Activated CD8-positive, alpha-beta T cell treated with anti-CD3 and anti-CD28 coated beads for 36 hours (primary cell): Measurements from ENCODE around the gene CDH13. TPM values are rescaled to one million over a fixed set of nuclear protein-coding genes. Genes with fewer than 3 reads are reported as not detected.

Source experiments
- ATAC-seq: fragments of 200-7000 bp; cut with Tn5 transposase; one replicate; pipeline ENCODE4 v1.10.0; 2021; ENCODE audit warnings: mild to moderate bottlenecking, moderate library complexity
- CTCF ChIA-PET: fragments of 350-600 bp; sonication (Branson Sonifier 250); formaldehyde crosslinking; loops from one replicate; lab custom pipeline; 2021; ENCODE audit warnings: antibody characterized with exemption; lab: Charles Lee
- POLR2A ChIA-PET: fragments of 350-600 bp; sonication (Branson Sonifier 250); formaldehyde crosslinking; loops from one replicate; lab custom pipeline; 2021; ENCODE audit warnings: antibody characterized with exemption; lab: Charles Lee
- DNase-seq: peaks from one replicate; pipeline ENCODE4 v3.0.0-alpha.2; 2020
- H3K27ac Mint-ChIP-seq: one replicate; pipeline ENCODE4 v1.8.0; 2021; ENCODE audit warnings: mild to moderate bottlenecking, mixed read lengths
- H3K27me3 Mint-ChIP-seq: one replicate; pipeline ENCODE4 v1.8.0; 2021; ENCODE audit warnings: mixed read lengths
- H3K36me3 Mint-ChIP-seq: one replicate; pipeline ENCODE4 v1.8.0; 2021; ENCODE audit warnings: low read depth, mixed read lengths
- H3K4me1 Mint-ChIP-seq: one replicate; pipeline ENCODE4 v1.8.0; 2021; ENCODE audit warnings: low read depth, mixed read lengths
- H3K4me3 Mint-ChIP-seq: one replicate; pipeline ENCODE4 v1.8.0; 2021; ENCODE audit warnings: mild to moderate bottlenecking, moderate library complexity, mixed read lengths
- H3K9me3 Mint-ChIP-seq: one replicate; pipeline ENCODE4 v1.8.0; 2021; ENCODE audit warnings: mixed read lengths
- intact Hi-C: fragments of 100-400 bp; cut with micrococcal nuclease; formaldehyde crosslinking; loops from one replicate; pipeline ENCODE4 v1.10.0; 2022
- total RNA-seq, 2 experiments: library from RNA; stranded (reverse); gene quantifications; one replicate each; pipeline ENCODE4 v1.2.3, GENCODE V29; 2021
- TF ChIP-seq, protein P1 (sequence below): fragments of 200-600 bp; IDR thresholded peaks from one replicate; pipeline ENCODE4 v1.8.0; 2022; ENCODE audit warnings: antibody characterized with exemption, mild to moderate bottlenecking

CDH13 gene
- total RNA-seq, 2 experiments from 2014 or later: not detected

DNA sequence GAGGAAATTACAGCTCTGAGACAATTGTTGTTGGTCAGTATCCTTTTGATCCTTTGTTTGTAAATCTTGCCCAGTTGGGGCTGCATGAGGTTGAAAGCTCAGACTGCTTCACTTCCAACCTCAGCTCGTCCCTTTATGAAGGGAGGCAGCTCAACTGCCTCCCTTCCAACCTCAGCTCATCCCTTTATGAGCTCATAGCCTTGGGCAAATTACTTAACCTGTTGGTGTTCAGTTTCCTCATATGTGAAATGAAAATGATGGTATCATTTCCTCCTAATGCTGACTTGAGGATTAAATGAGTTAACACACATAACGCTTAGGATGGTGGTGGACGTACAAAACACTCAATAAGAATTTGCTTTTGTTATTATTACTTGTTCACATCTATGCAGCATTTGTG is 265.1 kb downstream of the CDH13 start:
- DNase-seq (no peak), ATAC-seq (no peak)
- no peaks in the 10 kb centered on the region for H3K27me3 Mint-ChIP-seq
- intact Hi-C loops: no loop called here
- ChIA-PET POLR2A (no interaction called here), CTCF (no interaction called here)
- no peaks in the 10 kb centered on the region for H3K4me1 Mint-ChIP-seq
- H3K27ac Mint-ChIP-seq: no peak overlapping the region
- H3K9me3 Mint-ChIP-seq: no peaks in the 10 kb centered on the region
- no peak overlapping the region for H3K4me3 Mint-ChIP-seq
- TF ChIP-seq, protein P1, sequence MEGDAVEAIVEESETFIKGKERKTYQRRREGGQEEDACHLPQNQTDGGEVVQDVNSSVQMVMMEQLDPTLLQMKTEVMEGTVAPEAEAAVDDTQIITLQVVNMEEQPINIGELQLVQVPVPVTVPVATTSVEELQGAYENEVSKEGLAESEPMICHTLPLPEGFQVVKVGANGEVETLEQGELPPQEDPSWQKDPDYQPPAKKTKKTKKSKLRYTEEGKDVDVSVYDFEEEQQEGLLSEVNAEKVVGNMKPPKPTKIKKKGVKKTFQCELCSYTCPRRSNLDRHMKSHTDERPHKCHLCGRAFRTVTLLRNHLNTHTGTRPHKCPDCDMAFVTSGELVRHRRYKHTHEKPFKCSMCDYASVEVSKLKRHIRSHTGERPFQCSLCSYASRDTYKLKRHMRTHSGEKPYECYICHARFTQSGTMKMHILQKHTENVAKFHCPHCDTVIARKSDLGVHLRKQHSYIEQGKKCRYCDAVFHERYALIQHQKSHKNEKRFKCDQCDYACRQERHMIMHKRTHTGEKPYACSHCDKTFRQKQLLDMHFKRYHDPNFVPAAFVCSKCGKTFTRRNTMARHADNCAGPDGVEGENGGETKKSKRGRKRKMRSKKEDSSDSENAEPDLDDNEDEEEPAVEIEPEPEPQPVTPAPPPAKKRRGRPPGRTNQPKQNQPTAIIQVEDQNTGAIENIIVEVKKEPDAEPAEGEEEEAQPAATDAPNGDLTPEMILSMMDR: no peak
- H3K36me3 Mint-ChIP-seq: no peaks in the 10 kb centered on the region

DNA sequence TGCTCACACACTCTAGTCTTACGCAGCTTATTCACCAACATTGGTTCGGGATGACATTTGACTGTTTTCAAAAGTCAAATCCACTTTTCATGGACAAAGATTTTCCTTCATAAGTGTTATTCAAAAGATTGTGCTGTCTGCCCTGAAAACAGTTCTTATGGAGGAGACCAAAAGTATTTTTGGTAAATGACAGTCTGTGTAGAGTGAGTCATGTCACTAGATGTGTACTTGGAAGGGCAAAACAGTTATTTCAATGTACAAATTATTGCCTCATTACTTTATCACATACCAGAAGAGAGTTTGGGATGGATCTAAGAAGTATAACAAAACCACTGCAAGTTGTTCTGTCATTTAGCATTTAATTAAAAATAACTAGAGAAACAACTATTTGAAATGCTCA is 265.6 kb downstream of the CDH13 start:
- no peak for DNase-seq
- H3K36me3 Mint-ChIP-seq: no peaks in the 10 kb centered on the region
- no peak overlapping the region for H3K4me3 Mint-ChIP-seq
- no peaks in the 10 kb centered on the region for H3K27me3 Mint-ChIP-seq
- no peak overlapping the region for H3K27ac Mint-ChIP-seq
- CTCF ChIA-PET: no interaction called here
- TF ChIP-seq, protein P1: no peak
- H3K4me1 Mint-ChIP-seq: no peaks in the 10 kb centered on the region
- no peaks in the 10 kb centered on the region for H3K9me3 Mint-ChIP-seq
- no peak for ATAC-seq
- intact Hi-C loops: no loop called here
- POLR2A ChIA-PET: no interaction called here

GRCh38 chr16:82895843-82896242 is 269.1 kb downstream of the CDH13 start:
- POLR2A ChIA-PET: no interaction called here
- H3K4me3 Mint-ChIP-seq: no peak overlapping the region
- CTCF ChIA-PET: no interaction called here
- H3K27me3 Mint-ChIP-seq: no peaks in the 10 kb centered on the region
- no peaks in the 10 kb centered on the region for H3K4me1 Mint-ChIP-seq
- no peak for ATAC-seq
- no peaks in the 10 kb centered on the region for H3K36me3 Mint-ChIP-seq
- TF ChIP-seq, protein P1: no peak
- no peak overlapping the region for H3K27ac Mint-ChIP-seq
- no peak for DNase-seq
- intact Hi-C loops: no loop called here
- H3K9me3 Mint-ChIP-seq: no peaks in the 10 kb centered on the region

DNA sequence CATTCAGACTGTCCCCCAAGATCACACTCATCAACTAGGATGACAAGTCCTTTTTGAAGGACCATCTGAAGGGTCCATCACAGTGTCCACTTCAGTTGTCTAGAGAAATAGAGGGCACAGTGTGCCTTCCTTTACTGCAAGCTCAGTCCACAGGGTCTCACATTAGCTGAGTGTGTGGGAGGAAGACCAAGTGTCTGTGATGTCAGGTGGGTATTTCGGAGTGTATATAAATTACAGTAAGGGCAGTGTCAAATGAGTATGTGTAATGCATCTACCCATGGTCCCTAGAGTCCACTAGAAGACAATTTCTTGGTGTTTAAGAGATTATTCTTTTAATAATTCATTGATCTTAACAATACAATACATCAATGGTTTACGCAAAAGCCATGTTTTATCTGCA is 272.2 kb downstream of the CDH13 start:
- POLR2A ChIA-PET: no interaction called here
- Mint-ChIP-seq H3K4me3 (no peak overlapping the region), H3K9me3 (no peaks in the 10 kb centered on the region), H3K4me1 (no peaks in the 10 kb centered on the region), H3K36me3 (no peaks in the 10 kb centered on the region), H3K27ac (no peak overlapping the region), H3K27me3 (no peaks in the 10 kb centered on the region)
- DNase-seq: no peak
- TF ChIP-seq, protein P1: no peak
- CTCF ChIA-PET: no interaction called here
- intact Hi-C loops: no loop called here
- ATAC-seq: no peak

DNA sequence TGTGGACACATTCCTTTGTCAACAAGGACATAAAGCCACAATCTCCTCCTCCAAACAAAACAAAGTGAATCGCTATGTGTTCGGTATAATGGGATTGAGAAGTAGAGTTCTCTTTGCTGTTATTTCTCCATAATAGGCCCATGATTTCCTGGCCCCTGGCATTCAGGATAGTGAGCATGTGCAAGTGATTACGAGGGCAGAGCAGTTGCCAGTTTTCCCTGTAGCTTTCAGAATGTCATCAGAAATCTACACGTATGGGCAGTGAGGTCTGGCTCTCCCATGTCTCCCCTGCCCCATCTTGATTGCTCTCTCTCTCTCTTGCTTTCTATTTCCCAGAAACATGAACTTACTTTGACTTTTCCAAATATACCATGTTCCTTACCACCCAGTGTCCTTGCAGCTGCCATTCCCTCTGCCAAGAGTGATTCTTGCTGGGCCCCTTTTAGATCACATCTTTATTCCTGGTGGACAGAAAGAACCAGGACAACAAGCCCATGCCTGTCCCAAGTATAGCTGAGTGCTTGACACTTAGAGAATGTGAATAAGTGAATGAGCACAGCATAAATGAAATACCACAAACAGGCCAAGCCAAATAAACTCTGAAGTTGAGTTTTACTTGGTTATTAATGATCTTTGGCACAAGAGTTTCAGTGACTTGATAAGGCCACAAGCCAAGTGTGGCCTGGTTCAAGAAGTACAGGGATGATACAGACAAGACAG is 273.1 kb downstream of the CDH13 start:
- H3K27me3 Mint-ChIP-seq: no peaks in the 10 kb centered on the region
- ChIA-PET POLR2A (no interaction called here), CTCF (no interaction called here)
- no peak overlapping the region for H3K4me3 Mint-ChIP-seq
- DNase-seq (no peak), ATAC-seq (no peak)
- no peaks in the 10 kb centered on the region for H3K36me3 Mint-ChIP-seq
- intact Hi-C loops: no loop called here
- no peaks in the 10 kb centered on the region for H3K4me1 Mint-ChIP-seq
- H3K9me3 Mint-ChIP-seq: no peaks in the 10 kb centered on the region
- TF ChIP-seq, protein P1: no peak
- no peak overlapping the region for H3K27ac Mint-ChIP-seq
